OCI-LY7 (cell line): ENCODE measurements around the gene BNIP3. TPM values are rescaled to one million over a fixed set of nuclear protein-coding genes. Genes with fewer than 3 reads are reported as not detected.

Experiments
- BruUV-seq: library from RNA; stranded (reverse); fragments of 400-500 nt; replicated peaks from 2 replicates; lab custom pipeline; 2021; lab: Mats Ljungman, UMichigan
- CTCF ChIA-PET: fragments of 300-600 bp; sonication (Branson Sonifier 250); formaldehyde crosslinking; loops from one replicate; lab custom pipeline; 2022; ENCODE audit warnings: antibody characterized with exemption; ENCODE audit not compliant: unreplicated experiment; lab: Charles Lee
- POLR2A ChIA-PET: fragments of 300-600 bp; sonication (Branson Sonifier 250); formaldehyde crosslinking; loops from one replicate; lab custom pipeline; 2022; ENCODE audit warnings: antibody characterized with exemption; lab: Charles Lee
- DNase-seq: peaks from one replicate; pipeline ENCODE4 v3.0.0-alpha.2; 2015; ENCODE audit warnings: low spot score
- H2AFZ ChIP-seq: fragments of 200-600 bp; sonication (generic), shearing (Covaris generic); 2 replicates; pipeline ENCODE4 v1.6.1; 2014; ENCODE audit warnings: mild to moderate bottlenecking, antibody characterized with exemption, low read length, moderate library complexity
- H3K27ac ChIP-seq: fragments of 200-600 bp; sonication (generic); 2 replicates; pipeline ENCODE4 v1.5.1; 2014; ENCODE audit warnings: mixed run types, low read depth, mild to moderate bottlenecking, moderate library complexity, low read length, inconsistent platforms; ENCODE audit not compliant: poor library complexity, severe bottlenecking
- H3K36me3 ChIP-seq: fragments of 200-600 bp; sonication (generic); 2 replicates; pipeline ENCODE4 v1.6.1; 2014; ENCODE audit warnings: mild to moderate bottlenecking, antibody characterized with exemption, low read length, moderate library complexity, mixed read lengths; ENCODE audit not compliant: insufficient read depth
- H3K4me1 ChIP-seq: fragments of 200-600 bp; sonication (generic); 2 replicates; pipeline ENCODE4 v1.5.1; 2014; ENCODE audit warnings: mild to moderate bottlenecking, low read length; ENCODE audit not compliant: insufficient read depth, poor library complexity, severe bottlenecking
- H3K4me2 ChIP-seq: fragments of 200-600 bp; sonication (generic); 2 replicates; pipeline ENCODE4 v1.6.1; 2014; ENCODE audit warnings: mild to moderate bottlenecking, low read length
- H3K4me3 ChIP-seq: fragments of 200-600 bp; sonication (generic); 2 replicates; pipeline ENCODE4 v1.5.1; 2014; ENCODE audit warnings: mild to moderate bottlenecking, low read depth, low read length; ENCODE audit not compliant: poor library complexity, severe bottlenecking
- H3K79me2 ChIP-seq: fragments of 200-600 bp; sonication (generic); 2 replicates; pipeline ENCODE4 v1.6.1; 2016; ENCODE audit warnings: low read depth, mild to moderate bottlenecking, low read length, moderate library complexity, mixed read lengths; ENCODE audit not compliant: insufficient read depth
- H3K9me2 ChIP-seq: fragments of 200-600 bp; sonication (generic); 2 replicates; pipeline ENCODE4 v1.6.1; 2016; ENCODE audit warnings: mild to moderate bottlenecking, low read length, mixed read lengths; ENCODE audit not compliant: insufficient read depth
- H3K9me3 ChIP-seq: fragments of 200-600 bp; sonication (generic); 2 replicates; pipeline ENCODE4 v1.6.1; 2014; ENCODE audit warnings: mild to moderate bottlenecking, mixed run types, low read length, mixed read lengths
- H4K20me1 ChIP-seq: fragments of 200-600 bp; sonication (generic); 2 replicates; pipeline ENCODE4 v1.6.1; 2014; ENCODE audit warnings: mild to moderate bottlenecking, antibody characterized with exemption, low read length, moderate library complexity, mixed read lengths; ENCODE audit not compliant: insufficient read depth
- EZH2phosphoT487 ChIP-seq: fragments of 200-600 bp; sonication (generic); IDR thresholded peaks from 2 replicates; pipeline ENCODE4 v1.6.1; 2018; ENCODE audit warnings: low read depth, borderline replicate concordance, mild to moderate bottlenecking, mixed run types, antibody characterized with exemption, low read length, moderate library complexity, mixed read lengths
- intact Hi-C: fragments of 100-400 bp; cut with micrococcal nuclease; formaldehyde crosslinking; loops from one replicate; pipeline ENCODE4 v1.10.0; 2022; ENCODE audit not compliant: unreplicated experiment
- total RNA-seq, 2 experiments: library from RNA; depleted of rRNA in 1 of 2; stranded (reverse); fragments of >200 nt in 1 of 2; shearing (Covaris generic) in 1 of 2; gene quantifications; 2 replicates each; pipeline ENCODE4 v1.2.3, GENCODE V29; 2014 to 2022
- TF ChIP-seq, protein P1 (sequence below): fragments of 200-600 bp; sonication (generic); conservative IDR thresholded peaks from 2 replicates; pipeline ENCODE4 v1.5.1; 2014; ENCODE audit warnings: mild to moderate bottlenecking, antibody characterized with exemption, low read length, moderate library complexity, mixed read lengths

BNIP3 gene
- total RNA-seq, 2 experiments from 2014 or later: 60.1 to 99.8 TPM

- no peaks in the 10 kb centered on the region for H3K9me3 ChIP-seq
- ChIA-PET POLR2A (interaction anchor here (0.7 kb wide), 1 partner anchor 47 kb away, joined by 3 read pairs; no protein-coding TSS in a partner anchor), CTCF (no interaction called here)
- H3K4me2 ChIP-seq: no peak overlapping the region
- intact Hi-C loops: no loop called here
- H3K9me2 ChIP-seq: no peaks in the 10 kb centered on the region
- no peak for DNase-seq
- no peak overlapping the region for H3K4me3 ChIP-seq
- no peak for TF ChIP-seq EZH2phosphoT487
- TF ChIP-seq, protein P1, sequence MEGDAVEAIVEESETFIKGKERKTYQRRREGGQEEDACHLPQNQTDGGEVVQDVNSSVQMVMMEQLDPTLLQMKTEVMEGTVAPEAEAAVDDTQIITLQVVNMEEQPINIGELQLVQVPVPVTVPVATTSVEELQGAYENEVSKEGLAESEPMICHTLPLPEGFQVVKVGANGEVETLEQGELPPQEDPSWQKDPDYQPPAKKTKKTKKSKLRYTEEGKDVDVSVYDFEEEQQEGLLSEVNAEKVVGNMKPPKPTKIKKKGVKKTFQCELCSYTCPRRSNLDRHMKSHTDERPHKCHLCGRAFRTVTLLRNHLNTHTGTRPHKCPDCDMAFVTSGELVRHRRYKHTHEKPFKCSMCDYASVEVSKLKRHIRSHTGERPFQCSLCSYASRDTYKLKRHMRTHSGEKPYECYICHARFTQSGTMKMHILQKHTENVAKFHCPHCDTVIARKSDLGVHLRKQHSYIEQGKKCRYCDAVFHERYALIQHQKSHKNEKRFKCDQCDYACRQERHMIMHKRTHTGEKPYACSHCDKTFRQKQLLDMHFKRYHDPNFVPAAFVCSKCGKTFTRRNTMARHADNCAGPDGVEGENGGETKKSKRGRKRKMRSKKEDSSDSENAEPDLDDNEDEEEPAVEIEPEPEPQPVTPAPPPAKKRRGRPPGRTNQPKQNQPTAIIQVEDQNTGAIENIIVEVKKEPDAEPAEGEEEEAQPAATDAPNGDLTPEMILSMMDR: no peak
- H2AFZ ChIP-seq: no peak overlapping the region
- peaks cover 83% of the 10 kb centered on the region for H3K36me3 ChIP-seq
- no peaks in the 10 kb centered on the region for H3K79me2 ChIP-seq
- H3K4me1 ChIP-seq: no peaks in the 10 kb centered on the region
- H4K20me1 ChIP-seq: no peaks in the 10 kb centered on the region
- BruUV-seq: no TSS peak
- no peak overlapping the region for H3K27ac ChIP-seq
Observed at GRCh38 chr10:131946880-131947279, 34.8 kb downstream of the BNIP3 start.

DNA sequence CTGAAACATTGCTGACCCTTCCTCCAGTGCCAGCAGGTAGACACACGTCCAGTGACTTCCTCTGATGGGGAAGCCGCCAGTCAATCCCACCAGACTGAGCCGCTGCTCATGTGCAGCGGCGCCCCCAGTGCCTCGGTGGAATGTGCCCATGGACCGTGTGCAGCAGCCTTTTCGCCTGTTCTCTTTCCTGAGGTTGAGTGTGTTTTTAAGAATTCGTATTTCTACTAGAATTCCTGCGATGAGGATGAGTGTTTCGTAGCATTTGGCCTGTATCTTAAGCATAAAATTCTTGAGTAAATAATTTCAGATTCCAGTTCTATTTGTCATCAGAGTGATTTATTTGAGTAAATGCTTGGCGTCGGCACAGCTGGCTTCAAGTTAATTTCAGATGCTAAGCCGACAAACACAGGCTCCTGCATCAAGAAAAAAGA lies 35.4 kb downstream of the BNIP3 start:
- Histone ChIP-seq H3K4me1 (no peaks in the 10 kb centered on the region), H4K20me1 (no peaks in the 10 kb centered on the region), H3K9me2 (no peaks in the 10 kb centered on the region), H3K36me3 (peaks cover 83% of the 10 kb centered on the region), H2AFZ (no peak overlapping the region), H3K79me2 (no peaks in the 10 kb centered on the region), H3K9me3 (no peaks in the 10 kb centered on the region), H3K4me2 (no peak overlapping the region), H3K27ac (no peak overlapping the region), H3K4me3 (no peak overlapping the region)
- TF ChIP-seq, protein P1: no peak
- no peak for TF ChIP-seq EZH2phosphoT487
- POLR2A ChIA-PET: interaction anchor here (0.7 kb wide), 1 partner anchor 46 kb away, joined by 3 read pairs; no protein-coding TSS in a partner anchor
- CTCF ChIA-PET: no interaction called here
- intact Hi-C loops: no loop called here
- no peak for DNase-seq
- no TSS peak for BruUV-seq

DNA sequence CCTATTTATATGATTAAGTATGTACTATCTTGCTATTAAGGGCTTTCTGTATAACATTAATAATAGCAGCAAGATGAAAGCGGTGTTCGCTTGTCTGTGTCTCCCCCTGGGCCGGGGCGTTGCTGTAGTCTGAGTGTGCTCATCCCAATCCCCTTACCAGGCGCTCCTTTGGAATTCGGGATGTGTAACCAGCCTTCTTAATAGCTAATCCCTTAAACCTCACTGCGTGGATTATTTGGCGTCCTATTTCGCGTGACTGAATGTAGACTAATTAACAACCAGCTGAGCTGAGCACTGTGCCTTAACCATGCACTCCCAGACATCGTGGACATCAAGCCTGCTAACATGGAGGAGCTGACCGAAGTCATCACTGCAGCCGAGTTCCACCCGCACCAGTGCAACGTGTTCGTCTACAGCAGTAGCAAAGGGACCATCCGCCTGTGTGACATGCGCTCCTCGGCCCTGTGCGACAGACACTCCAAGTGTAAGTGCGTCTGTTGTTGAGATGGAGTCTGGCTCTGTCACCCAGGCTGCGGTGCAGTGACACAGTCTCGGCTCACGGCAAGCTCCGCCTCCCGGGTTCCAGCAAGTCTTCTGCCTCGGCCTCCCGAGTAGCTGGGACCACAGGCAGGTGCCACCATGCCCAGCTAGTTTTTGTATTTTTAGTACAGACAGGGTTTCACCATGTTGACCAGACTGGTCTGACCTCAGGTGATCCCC lies 36.6 kb downstream of the BNIP3 start:
- Histone ChIP-seq H3K27ac (no peak overlapping the region), H3K4me1 (no peaks in the 10 kb centered on the region), H3K4me2 (no peak overlapping the region), H4K20me1 (no peaks in the 10 kb centered on the region), H2AFZ (no peak overlapping the region), H3K4me3 (no peak overlapping the region), H3K9me3 (no peaks in the 10 kb centered on the region), H3K79me2 (no peaks in the 10 kb centered on the region), H3K9me2 (no peaks in the 10 kb centered on the region), H3K36me3 (peaks cover 86% of the 10 kb centered on the region)
- BruUV-seq: no TSS peak
- TF ChIP-seq EZH2phosphoT487: no peak
- DNase-seq: no peak
- CTCF ChIA-PET: no interaction called here
- POLR2A ChIA-PET: interaction anchor here (0.6 to 1.1 kb wide), 2 partner anchors 18 to 29 kb away, joined by 3 to 4 read pairs; no protein-coding TSS in a partner anchor
- intact Hi-C loops: no loop called here
